H9 (cell line): Measurements from ENCODE around the gene KCNJ13. TPM values are rescaled to one million over a fixed set of nuclear protein-coding genes. Genes with fewer than 3 reads are reported as not detected.

Experiments used
- DNase-seq: peaks from one replicate; pipeline ENCODE4 v3.0.0-alpha.2; 2017
- H2AFZ ChIP-seq: one replicate; pipeline ENCODE4 v1.6.1; 2013; ENCODE audit warnings: mild to moderate bottlenecking, low read length, control low read depth, moderate library complexity
- H2AK5ac ChIP-seq: 2 replicates; pipeline ENCODE4 v1.6.1; 2013; ENCODE audit warnings: low read length, control low read depth, mixed read lengths; ENCODE audit not compliant: insufficient read length
- H2BK120ac ChIP-seq: one replicate; pipeline ENCODE4 v1.6.1; 2013; ENCODE audit warnings: low read depth, mild to moderate bottlenecking, low read length, control low read depth, inconsistent platforms; ENCODE audit not compliant: poor library complexity, severe bottlenecking
- H2BK12ac ChIP-seq: 2 replicates; pipeline ENCODE4 v1.6.1; 2013; ENCODE audit warnings: low read length, control low read depth, mixed read lengths, low read depth; ENCODE audit not compliant: insufficient read length
- H2BK15ac ChIP-seq: 2 replicates; pipeline ENCODE4 v1.6.1; 2013; ENCODE audit warnings: low read depth, low read length, control low read depth
- H2BK20ac ChIP-seq: one replicate; pipeline ENCODE4 v1.6.1; 2013; ENCODE audit warnings: low read depth, mild to moderate bottlenecking, low read length, control low read depth, inconsistent platforms; ENCODE audit not compliant: poor library complexity, severe bottlenecking
- H2BK5ac ChIP-seq: 2 replicates; pipeline ENCODE4 v1.6.1; 2013; ENCODE audit warnings: low read length, control low read depth, mixed read lengths; ENCODE audit not compliant: insufficient read length
- H3K14ac ChIP-seq: 2 replicates; pipeline ENCODE4 v1.6.1; 2013; ENCODE audit warnings: low read length, control low read depth; ENCODE audit not compliant: insufficient read depth
- H3K18ac ChIP-seq: 2 replicates; pipeline ENCODE4 v1.6.1; 2013; ENCODE audit warnings: low read depth, mild to moderate bottlenecking, mixed read lengths, low read length, control low read depth; ENCODE audit not compliant: insufficient read length
- H3K23ac ChIP-seq: 2 replicates; pipeline ENCODE4 v1.6.1; 2013; ENCODE audit warnings: low read length, control low read depth, mixed read lengths, low read depth; ENCODE audit not compliant: insufficient read length
- H3K23me2 ChIP-seq: 2 replicates; pipeline ENCODE4 v1.6.1; 2013; ENCODE audit warnings: low read depth, mild to moderate bottlenecking, mixed read lengths, low read length, control low read depth; ENCODE audit not compliant: insufficient read length, poor library complexity, severe bottlenecking
- H3K27ac ChIP-seq: 2 replicates; pipeline ENCODE4 v1.5.1; 2013; ENCODE audit warnings: low read length, control low read depth, mixed read lengths, low read depth; ENCODE audit not compliant: insufficient read length
- H3K27me3 ChIP-seq: 2 replicates; pipeline ENCODE4 v1.6.1; 2013; ENCODE audit warnings: low read length, control low read depth, inconsistent platforms; ENCODE audit not compliant: insufficient read depth
- H3K4ac ChIP-seq: 2 replicates; pipeline ENCODE4 v1.6.1; 2013; ENCODE audit warnings: low read depth, mild to moderate bottlenecking, control low read depth, inconsistent platforms, low read length, moderate library complexity
- H3K4me1 ChIP-seq: 2 replicates; pipeline ENCODE4 v1.6.1; 2013; ENCODE audit warnings: low read length, control low read depth, inconsistent platforms; ENCODE audit not compliant: insufficient read depth
- H3K4me2 ChIP-seq: 2 replicates; pipeline ENCODE4 v1.6.1; 2013; ENCODE audit warnings: low read length, control low read depth, mixed read lengths; ENCODE audit not compliant: insufficient read length, insufficient read depth
- H3K56ac ChIP-seq: 2 replicates; pipeline ENCODE4 v1.6.1; 2013; ENCODE audit warnings: low read depth, mild to moderate bottlenecking, mixed read lengths, low read length, control low read depth; ENCODE audit not compliant: insufficient read length
- H3K79me1 ChIP-seq: 2 replicates; pipeline ENCODE4 v1.6.1; 2013; ENCODE audit warnings: low read depth, mild to moderate bottlenecking, moderate library complexity, low read length, control low read depth, inconsistent platforms; ENCODE audit not compliant: insufficient read depth, poor library complexity, severe bottlenecking
- H3K79me2 ChIP-seq: 2 replicates; pipeline ENCODE4 v1.6.1; 2013; ENCODE audit warnings: low read length, control low read depth, inconsistent platforms; ENCODE audit not compliant: insufficient read depth
- H3K9ac ChIP-seq: 2 replicates; pipeline ENCODE4 v1.6.1; 2013; ENCODE audit warnings: low read length, control low read depth, mixed read lengths; ENCODE audit not compliant: insufficient read length; ENCODE audit errors: extremely low read depth
- H3K9me3 ChIP-seq: one replicate; pipeline ENCODE4 v1.6.1; 2013; ENCODE audit warnings: low read depth, low read length, inconsistent platforms; ENCODE audit not compliant: control insufficient read depth
- H3T11ph ChIP-seq: one replicate; pipeline ENCODE4 v1.6.1; 2013; ENCODE audit warnings: mild to moderate bottlenecking, low read length, control low read depth, inconsistent platforms
- H4K20me1 ChIP-seq: one replicate; pipeline ENCODE4 v1.6.1; 2013; ENCODE audit not compliant: control insufficient read depth, insufficient read length, insufficient read depth
- H4K5ac ChIP-seq: 2 replicates; pipeline ENCODE4 v1.6.1; 2013; ENCODE audit warnings: low read depth, mild to moderate bottlenecking, mixed read lengths, low read length, control low read depth; ENCODE audit not compliant: insufficient read length
- H4K8ac ChIP-seq: replicated peaks from 2 replicates; pipeline ENCODE4 v1.6.1; 2013; ENCODE audit warnings: low read length, control low read depth, mixed read lengths, low read depth; ENCODE audit not compliant: insufficient read length
- H4K91ac ChIP-seq: 2 replicates; pipeline ENCODE4 v1.6.1; 2013; ENCODE audit warnings: low read depth, mild to moderate bottlenecking, moderate library complexity, mixed read lengths, low read length, control low read depth; ENCODE audit not compliant: insufficient read length
- H3K27ac Mint-ChIP-seq, 3 experiments: 2 replicates in 2 of 3; 3 replicates in 1 of 3; pipeline ENCODE4 v1.8.0; 2020 to 2021; ENCODE audit warnings: mixed read lengths in 3 of 3, mild to moderate bottlenecking in 1 of 3, moderate library complexity in 1 of 3
- H3K27me3 Mint-ChIP-seq: 2 replicates; pipeline ENCODE4 v1.8.0; 2021; ENCODE audit warnings: low read depth, mild to moderate bottlenecking, moderate library complexity, mixed read lengths
- H3K36me3 Mint-ChIP-seq, 3 experiments: 2 replicates in 2 of 3; 3 replicates in 1 of 3; pipeline ENCODE4 v1.8.0; 2020 to 2021; ENCODE audit warnings: low read depth in 3 of 3, mixed read lengths in 3 of 3; ENCODE audit not compliant: insufficient read depth in 1 of 3
- H3K4me1 Mint-ChIP-seq, 2 experiments: 2 replicates each; pipeline ENCODE4 v1.8.0; 2020; ENCODE audit warnings: mixed read lengths in 2 of 2
- H3K4me3 Mint-ChIP-seq, 2 experiments: 2 replicates in 1 of 2; 3 replicates in 1 of 2; pipeline ENCODE4 v1.8.0; 2020 to 2021; ENCODE audit warnings: mild to moderate bottlenecking in 2 of 2, mixed read lengths in 2 of 2, moderate library complexity in 1 of 2
- H3K9me3 Mint-ChIP-seq, 2 experiments: 2 replicates in 1 of 2; 3 replicates in 1 of 2; pipeline ENCODE4 v1.8.0; 2020; ENCODE audit warnings: mild to moderate bottlenecking in 2 of 2, mixed read lengths in 2 of 2, moderate library complexity in 1 of 2
- CTCF ChIP-seq: fragments of 200-600 bp; sonication (generic); conservative IDR thresholded peaks from 3 replicates; pipeline ENCODE4 v1.8.0; 2021; ENCODE audit warnings: antibody characterized with exemption, mild to moderate bottlenecking
- WGBS: extraction: QIAGEN DNeasy Blood & Tissue Kit; methylation state at CpG from one replicate; pipeline ENCODE4 v1.1.7; 2013; ENCODE audit warnings: missing lambda C conversion rate, low lambda C conversion rate, mixed read lengths; ENCODE audit not compliant: insufficient read length; ENCODE audit errors: extremely low coverage; 5-methylcytosine and 5-hydroxymethylcytosine counted together
- total RNA-seq: library from RNA; stranded (reverse); gene quantifications from 2 replicates; pipeline ENCODE4 v1.2.1, GENCODE V29; 2021

Gene KCNJ13
- total RNA-seq, 1 experiment from 2014 or later = not detected

GRCh38 chr2:232800166-232800565, 23.8 kb upstream of the KCNJ13 start:
- no peaks in the 10 kb centered on the region for H3K23me2 ChIP-seq
- H3K4ac ChIP-seq = no peak overlapping the region
- no peak overlapping the region for H3K18ac ChIP-seq
- no peaks in the 10 kb centered on the region for H3K4me1 ChIP-seq
- H3T11ph ChIP-seq = no peak overlapping the region
- H3K4me2 ChIP-seq = no peak overlapping the region
- no peak overlapping the region for H4K91ac ChIP-seq
- H3K4me3 Mint-ChIP-seq = no peak overlapping the region
- no peak overlapping the region for H2BK120ac ChIP-seq
- H3K27me3 ChIP-seq = no peaks in the 10 kb centered on the region
- no peak overlapping the region for H3K27ac ChIP-seq
- no peaks in the 10 kb centered on the region for H3K9me3 Mint-ChIP-seq
- H2BK12ac ChIP-seq = no peak overlapping the region
- H3K79me1 ChIP-seq = peaks cover 4% of the 10 kb centered on the region
- H3K4me1 Mint-ChIP-seq = peaks cover 11% of the 10 kb centered on the region in 2 experiments
- no peak overlapping the region for H2BK15ac ChIP-seq
- no peak overlapping the region for H2BK5ac ChIP-seq
- H4K5ac ChIP-seq = no peak overlapping the region
- peak overlapping the region in 1 of 3 experiments; percentile 13; a peak in 1 of 7 replicates for H3K27ac Mint-ChIP-seq
- H2AK5ac ChIP-seq = no peak overlapping the region
- H2BK20ac ChIP-seq = no peak overlapping the region
- no peaks in the 10 kb centered on the region for H3K27me3 Mint-ChIP-seq
- H4K8ac ChIP-seq = no peak overlapping the region
- H3K23ac ChIP-seq = no peak overlapping the region
- no CpG with 5 or more reads among the region's 2 CpGs for WGBS
- peaks cover 17 to 55% (median 39%) of the 10 kb centered on the region in 3 experiments for H3K36me3 Mint-ChIP-seq
- no peaks in the 10 kb centered on the region for H3K9me3 ChIP-seq
- no peak overlapping the region for H3K56ac ChIP-seq
- DNase-seq = no peak
- no peak overlapping the region for H3K9ac ChIP-seq
- no peak overlapping the region for H2AFZ ChIP-seq
- H3K79me2 ChIP-seq = no peaks in the 10 kb centered on the region; the same call in 1 of the 2 replicates
- H3K14ac ChIP-seq = no peak overlapping the region
- no peak for TF ChIP-seq CTCF
- H4K20me1 ChIP-seq = no peaks in the 10 kb centered on the region
